PC-3 (cell line): ENCODE measurements around the gene PCNP. TPM values are rescaled to one million over a fixed set of nuclear protein-coding genes. Genes with fewer than 3 reads are reported as not detected.

Source experiments
- ATAC-seq: fragments of 200-7000 bp; cut with Tn5 transposase; 2 replicates; pipeline ENCODE4 v1.9.1; 2020; ENCODE audit warnings: mild to moderate bottlenecking, moderate library complexity
- BruUV-seq: library from RNA; stranded (reverse); fragments of 400-500 nt; replicated peaks from 2 replicates; lab custom pipeline; 2021; lab: Mats Ljungman, UMichigan
- CTCF ChIA-PET: fragments of 300-600 bp; sonication (Branson Sonifier 250); formaldehyde crosslinking; loops from one replicate; lab custom pipeline; 2022; ENCODE audit warnings: antibody characterized with exemption; lab: Charles Lee
- POLR2A ChIA-PET: fragments of 300-600 bp; sonication (Branson Sonifier 250); formaldehyde crosslinking; loops from one replicate; lab custom pipeline; 2022; ENCODE audit warnings: antibody characterized with exemption; ENCODE audit not compliant: unreplicated experiment; lab: Charles Lee
- DNase-seq: peaks from one replicate; pipeline ENCODE4 v3.0.0-alpha.2; 2015
- H2AFZ ChIP-seq: fragments of 300-600 bp; sonication (generic); 2 replicates; pipeline ENCODE4 v1.6.0; 2016; ENCODE audit warnings: antibody characterized with exemption, low read length
- H3F3A ChIP-seq: fragments of 300-600 bp; sonication (generic); one replicate; pipeline ENCODE4 v1.6.0; 2017; ENCODE audit warnings: antibody characterized with exemption, low read length, control low read depth, mild to moderate bottlenecking; ENCODE audit not compliant: unreplicated experiment
- H3K27ac ChIP-seq: fragments of 300-600 bp; sonication (generic); 2 replicates; pipeline ENCODE4 v1.5.1; 2016; ENCODE audit warnings: mild to moderate bottlenecking, low read length
- H3K27me3 ChIP-seq: fragments of 300-600 bp; sonication (generic); 2 replicates; pipeline ENCODE4 v1.6.1; 2016; ENCODE audit warnings: low read length, mixed read lengths
- H3K36me3 ChIP-seq: fragments of 300-600 bp; sonication (generic); 2 replicates; pipeline ENCODE4 v1.6.1; 2016; ENCODE audit warnings: low read depth, mixed run types, low read length, mixed read lengths
- H3K4me1 ChIP-seq: fragments of 300-600 bp; sonication (generic); 2 replicates; pipeline ENCODE4 v1.5.1; 2016; ENCODE audit warnings: low read length; ENCODE audit not compliant: insufficient read depth
- H3K4me2 ChIP-seq: fragments of 300-600 bp; sonication (generic); 2 replicates; pipeline ENCODE4 v1.6.0; 2016; ENCODE audit warnings: low read length
- H3K4me3 ChIP-seq: fragments of 300-600 bp; sonication (generic); 2 replicates; pipeline ENCODE4 v1.5.1; 2016; ENCODE audit warnings: mild to moderate bottlenecking, low read length, mixed read lengths
- H3K79me2 ChIP-seq: fragments of 300-600 bp; sonication (generic); 2 replicates; pipeline ENCODE4 v1.6.1; 2017; ENCODE audit warnings: low read length, mixed read lengths
- H3K9ac ChIP-seq: fragments of 300-600 bp; sonication (generic); 2 replicates; pipeline ENCODE4 v1.6.0; 2016; ENCODE audit warnings: mild to moderate bottlenecking, low read length
- H3K9me2 ChIP-seq: fragments of 300-600 bp; sonication (generic); replicated peaks from 2 replicates; pipeline ENCODE4 v1.6.1; 2016; ENCODE audit warnings: mixed run types, low read length, mixed read lengths
- H3K9me3 ChIP-seq: fragments of 300-600 bp; sonication (generic); 2 replicates; pipeline ENCODE4 v1.6.1; 2016; ENCODE audit warnings: low read length, mixed read lengths
- H4K20me1 ChIP-seq: fragments of 300-600 bp; sonication (generic); 2 replicates; pipeline ENCODE4 v1.6.1; 2016; ENCODE audit warnings: low read length, mixed read lengths
- EZH2 ChIP-seq: fragments of 300-600 bp; sonication (generic); IDR thresholded peaks from one replicate; pipeline ENCODE4 v1.6.1; 2017; ENCODE audit warnings: antibody characterized with exemption, mild to moderate bottlenecking, low read length; ENCODE audit not compliant: unreplicated experiment
- EZH2phosphoT487 ChIP-seq: fragments of 300-600 bp; sonication (generic); IDR thresholded peaks from 2 replicates; pipeline ENCODE4 v1.6.1; 2018; ENCODE audit warnings: mild to moderate bottlenecking, antibody characterized with exemption, low read length, borderline replicate concordance
- intact Hi-C: fragments of 100-400 bp; cut with micrococcal nuclease; formaldehyde crosslinking; loops from 2 replicates; pipeline ENCODE4 v1.9.0; 2023
- total RNA-seq: library from RNA; depleted of rRNA; stranded (reverse); fragments of >200 nt; gene quantifications from 2 replicates; pipeline ENCODE4 v1.2.3, GENCODE V29; 2014
- TF ChIP-seq, protein P1 (sequence below): fragments of 300-600 bp; sonication (generic); conservative IDR thresholded peaks from 2 replicates; pipeline ENCODE4 v1.5.1; 2017; ENCODE audit warnings: antibody characterized with exemption, low read depth, mild to moderate bottlenecking, low read length

The PCNP gene
- total RNA-seq, 1 experiment from 2014 or later = 71.1 TPM

DNA sequence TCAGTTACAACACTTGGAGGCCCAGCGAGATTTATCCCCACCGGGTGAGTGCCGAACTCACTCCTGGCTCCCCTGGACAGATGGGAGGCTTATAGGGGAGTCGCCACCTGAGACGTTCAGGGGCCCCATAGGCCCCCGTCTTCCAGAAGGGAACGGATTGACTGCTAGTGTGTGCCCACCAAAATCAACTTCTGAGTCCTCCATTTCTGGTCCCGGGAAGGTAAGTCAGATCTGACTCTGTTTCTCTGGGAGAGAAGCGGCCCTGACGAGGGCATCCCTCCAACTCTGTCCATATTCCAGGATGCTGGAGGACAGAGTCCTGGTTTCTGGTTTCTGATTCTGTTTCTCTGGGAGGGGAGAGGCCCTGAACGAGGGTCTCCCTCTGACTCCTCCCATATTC lies 58.6 kb downstream of the PCNP start:
- no peak overlapping the region for H2AFZ ChIP-seq
- no peak for ATAC-seq

DNA sequence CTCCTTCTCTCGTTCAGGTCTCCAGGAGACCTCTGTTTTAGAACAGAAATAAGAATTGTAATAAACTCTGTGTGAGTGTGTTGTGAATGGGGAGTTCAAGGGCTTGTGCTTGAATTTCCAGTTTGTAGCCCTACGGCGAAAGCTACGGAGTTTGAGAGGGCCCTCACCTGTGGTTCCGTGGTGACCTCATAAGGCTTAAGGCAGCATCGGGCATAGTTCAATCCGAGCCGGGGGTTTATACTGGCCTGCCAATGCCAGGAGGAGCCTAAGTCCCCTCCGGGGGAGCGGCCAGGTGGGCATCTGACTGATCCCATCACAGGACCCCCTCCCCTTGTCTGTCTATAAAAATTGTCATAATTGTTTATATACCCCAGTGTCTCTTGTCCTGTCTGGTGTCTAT lies 59.2 kb downstream of the PCNP start:
- Histone ChIP-seq H4K20me1 (no peaks in the 10 kb centered on the region), H3K79me2 (no peaks in the 10 kb centered on the region), H3K4me2 (no peak overlapping the region), H3K4me1 (no peaks in the 10 kb centered on the region), H3K9ac (no peak overlapping the region), H3K9me3 (no peaks in the 10 kb centered on the region), H3F3A (no peaks in the 10 kb centered on the region), H3K27me3 (no peaks in the 10 kb centered on the region), H3K4me3 (no peak overlapping the region), H2AFZ (no peak overlapping the region), H3K27ac (no peak overlapping the region), H3K9me2 (no peaks in the 10 kb centered on the region), H3K36me3 (no peaks in the 10 kb centered on the region)
- CTCF ChIA-PET = no interaction called here
- POLR2A ChIA-PET = no interaction called here
- BruUV-seq = no TSS peak
- TF ChIP-seq EZH2 = no peak
- TF ChIP-seq EZH2phosphoT487 = no peak
- TF ChIP-seq, protein P1, sequence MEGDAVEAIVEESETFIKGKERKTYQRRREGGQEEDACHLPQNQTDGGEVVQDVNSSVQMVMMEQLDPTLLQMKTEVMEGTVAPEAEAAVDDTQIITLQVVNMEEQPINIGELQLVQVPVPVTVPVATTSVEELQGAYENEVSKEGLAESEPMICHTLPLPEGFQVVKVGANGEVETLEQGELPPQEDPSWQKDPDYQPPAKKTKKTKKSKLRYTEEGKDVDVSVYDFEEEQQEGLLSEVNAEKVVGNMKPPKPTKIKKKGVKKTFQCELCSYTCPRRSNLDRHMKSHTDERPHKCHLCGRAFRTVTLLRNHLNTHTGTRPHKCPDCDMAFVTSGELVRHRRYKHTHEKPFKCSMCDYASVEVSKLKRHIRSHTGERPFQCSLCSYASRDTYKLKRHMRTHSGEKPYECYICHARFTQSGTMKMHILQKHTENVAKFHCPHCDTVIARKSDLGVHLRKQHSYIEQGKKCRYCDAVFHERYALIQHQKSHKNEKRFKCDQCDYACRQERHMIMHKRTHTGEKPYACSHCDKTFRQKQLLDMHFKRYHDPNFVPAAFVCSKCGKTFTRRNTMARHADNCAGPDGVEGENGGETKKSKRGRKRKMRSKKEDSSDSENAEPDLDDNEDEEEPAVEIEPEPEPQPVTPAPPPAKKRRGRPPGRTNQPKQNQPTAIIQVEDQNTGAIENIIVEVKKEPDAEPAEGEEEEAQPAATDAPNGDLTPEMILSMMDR = no peak
- no peak for DNase-seq
- ATAC-seq = no peak
- intact Hi-C loops = loop anchor here (10.0 kb wide), 1 partner anchor 218 kb away; no protein-coding TSS in a partner anchor

More for the DNA sequence above, 58.6 kb downstream of the PCNP start:
- TF ChIP-seq, protein P1 = no peak
- TF ChIP-seq EZH2 (no peak), EZH2phosphoT487 (no peak)
- H3K9me2 ChIP-seq = no peaks in the 10 kb centered on the region
- H3K79me2 ChIP-seq = no peaks in the 10 kb centered on the region
- H3K27me3 ChIP-seq = no peaks in the 10 kb centered on the region
- H3K4me1 ChIP-seq = no peaks in the 10 kb centered on the region
- no peaks in the 10 kb centered on the region for H3K9me3 ChIP-seq
- no peaks in the 10 kb centered on the region for H4K20me1 ChIP-seq
- no peak overlapping the region for H3K4me2 ChIP-seq
- POLR2A ChIA-PET = no interaction called here
- BruUV-seq = no TSS peak
- DNase-seq = no peak
- H3K9ac ChIP-seq = no peak overlapping the region
- no peak overlapping the region for H3K27ac ChIP-seq
- intact Hi-C loops = loop anchor here (10.0 kb wide), 1 partner anchor 218 kb away; no protein-coding TSS in a partner anchor
- CTCF ChIA-PET = no interaction called here
- no peak overlapping the region for H3K4me3 ChIP-seq
- no peaks in the 10 kb centered on the region for H3K36me3 ChIP-seq
- no peaks in the 10 kb centered on the region for H3F3A ChIP-seq

- no TSS peak for BruUV-seq
- Histone ChIP-seq H3K27me3 (no peaks in the 10 kb centered on the region), H3K27ac (no peak overlapping the region), H3K4me3 (no peak overlapping the region), H3K9me2 (no peaks in the 10 kb centered on the region), H3K4me1 (no peaks in the 10 kb centered on the region), H3K9me3 (no peaks in the 10 kb centered on the region), H3K9ac (no peak overlapping the region), H3F3A (no peaks in the 10 kb centered on the region), H2AFZ (no peak overlapping the region), H3K36me3 (no peaks in the 10 kb centered on the region), H3K4me2 (no peak overlapping the region), H4K20me1 (no peaks in the 10 kb centered on the region), H3K79me2 (no peaks in the 10 kb centered on the region)
- ChIA-PET POLR2A (no interaction called here), CTCF (no interaction called here)
- no peak for ATAC-seq
- TF ChIP-seq, protein P1 = no peak
- TF ChIP-seq EZH2phosphoT487 (no peak), EZH2 (no peak)
- intact Hi-C loops = loop anchor here (10.0 kb wide), 1 partner anchor 220 kb away; no protein-coding TSS in a partner anchor
- DNase-seq = no peak
Measured at GRCh38 chr3:101634591-101635196, 60.7 kb downstream of the PCNP start.
